OCI-LY1 (cell line): ENCODE measurements around the gene ATP6V1G1.

Source experiments
- H2AFZ ChIP-seq: fragments of 200-600 bp; sonication (generic), shearing (Covaris generic); 2 replicates; pipeline ENCODE4 v1.6.0; 2014; ENCODE audit warnings: antibody characterized with exemption, mild to moderate bottlenecking, low read length
- H3F3A ChIP-seq: fragments of 200-600 bp; sonication (generic), shearing (Covaris generic); 2 replicates; pipeline ENCODE4 v1.6.0; 2014; ENCODE audit warnings: mild to moderate bottlenecking, antibody characterized with exemption, low read length, moderate library complexity; ENCODE audit not compliant: insufficient read depth
- H3K27ac ChIP-seq: fragments of 200-600 bp; sonication (generic); 2 replicates; pipeline ENCODE4 v1.5.1; 2014; ENCODE audit warnings: low read length, mixed run types, mild to moderate bottlenecking, low read depth; ENCODE audit not compliant: poor library complexity, severe bottlenecking
- H3K27me3 ChIP-seq: fragments of 200-600 bp; sonication (generic); 2 replicates; pipeline ENCODE4 v1.6.0; 2014; ENCODE audit warnings: antibody characterized with exemption, mild to moderate bottlenecking, low read length, moderate library complexity; ENCODE audit not compliant: insufficient read depth
- H3K36me3 ChIP-seq: fragments of 200-600 bp; sonication (generic); 2 replicates; pipeline ENCODE4 v1.6.1; 2014; ENCODE audit warnings: mild to moderate bottlenecking, antibody characterized with exemption, low read length, moderate library complexity, mixed read lengths; ENCODE audit not compliant: insufficient read depth
- H3K4me1 ChIP-seq: fragments of 200-600 bp; sonication (generic); 2 replicates; pipeline ENCODE4 v1.5.1; 2014; ENCODE audit warnings: mild to moderate bottlenecking, low read length, moderate library complexity; ENCODE audit not compliant: insufficient read depth, severe bottlenecking
- H3K4me2 ChIP-seq: fragments of 200-600 bp; sonication (generic), shearing (Covaris generic); 2 replicates; pipeline ENCODE4 v1.6.1; 2014; ENCODE audit warnings: low read length
- H3K4me3 ChIP-seq: fragments of 200-600 bp; sonication (generic); 2 replicates; pipeline ENCODE4 v1.5.1; 2014; ENCODE audit warnings: low read length, low read depth, mild to moderate bottlenecking, mixed read lengths; ENCODE audit not compliant: poor library complexity, severe bottlenecking
- H3K79me2 ChIP-seq: fragments of 200-600 bp; shearing (Covaris generic); 2 replicates; pipeline ENCODE4 v1.6.1; 2016; ENCODE audit warnings: mixed run types, low read length, mixed read lengths; ENCODE audit not compliant: insufficient read depth
- H3K9ac ChIP-seq: fragments of 200-600 bp; sonication (generic), shearing (Covaris generic); 2 replicates; pipeline ENCODE4 v1.6.1; 2014; ENCODE audit warnings: mild to moderate bottlenecking, low read length, mixed read lengths
- H3K9me2 ChIP-seq: fragments of 200-600 bp; sonication (generic), shearing (Covaris generic); 2 replicates; pipeline ENCODE4 v1.6.1; 2014; ENCODE audit warnings: low read depth, mild to moderate bottlenecking, low read length, mixed read lengths
- H3K9me3 ChIP-seq: fragments of 200-600 bp; shearing (Covaris generic); 2 replicates; pipeline ENCODE4 v1.6.1; 2014; ENCODE audit warnings: low read length, mixed read lengths
- H4K20me1 ChIP-seq: fragments of 200-600 bp; sonication (generic), shearing (Covaris generic); 2 replicates; pipeline ENCODE4 v1.6.0; 2016; ENCODE audit warnings: mild to moderate bottlenecking, low read length; ENCODE audit not compliant: insufficient read depth
- EZH2 ChIP-seq: fragments of 200-600 bp; sonication (generic), shearing (Covaris generic); IDR thresholded peaks from 2 replicates; pipeline ENCODE4 v1.8.0; 2017; ENCODE audit warnings: borderline replicate concordance, mixed run types, mild to moderate bottlenecking, antibody characterized with exemption, low read length, moderate library complexity, mixed read lengths
- TF ChIP-seq, protein P1 (sequence below): fragments of 200-600 bp; sonication (generic), shearing (Covaris generic); IDR thresholded peaks from 2 replicates; pipeline ENCODE4 v1.5.1; 2017; ENCODE audit warnings: mild to moderate bottlenecking, antibody characterized with exemption, low read length, moderate library complexity, mixed read lengths

The ATP6V1G1 gene

DNA sequence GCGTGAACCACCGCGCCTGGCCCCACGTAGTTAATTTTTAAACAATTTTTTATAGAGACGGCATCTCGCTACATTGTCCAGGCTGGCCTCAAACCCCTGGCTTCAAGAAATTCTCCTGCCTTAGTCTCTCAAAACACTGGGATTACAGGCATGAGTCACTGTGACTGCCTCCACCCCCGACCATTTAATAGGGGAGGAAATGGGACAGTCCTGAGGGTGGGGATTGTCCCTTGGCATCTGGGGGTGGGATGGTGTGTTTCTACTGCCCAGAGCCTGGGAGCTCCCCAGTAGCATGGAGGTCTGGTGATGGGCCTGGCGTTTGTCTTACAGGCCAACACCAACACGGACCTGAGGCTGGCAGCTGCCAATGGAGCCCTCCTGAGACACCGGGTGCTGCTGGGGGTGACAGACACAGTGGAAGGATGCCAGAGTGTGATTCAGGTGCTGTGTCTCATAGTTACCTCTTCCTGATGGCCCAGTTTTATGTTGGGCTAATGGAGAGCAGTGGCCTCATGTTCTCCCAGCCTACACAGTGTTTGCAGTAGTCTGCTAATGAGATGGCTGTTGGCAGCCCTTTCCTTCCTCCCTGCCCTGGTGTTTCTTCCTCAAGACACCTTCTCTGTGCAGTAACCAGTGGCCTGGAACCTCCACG is 46.0 kb downstream of the ATP6V1G1 start:
- Histone ChIP-seq H3F3A (no peaks in the 10 kb centered on the region), H3K27ac (no peak overlapping the region), H3K4me3 (no peak overlapping the region), H3K9me3 (no peaks in the 10 kb centered on the region), H4K20me1 (no peaks in the 10 kb centered on the region), H3K27me3 (no peaks in the 10 kb centered on the region), H3K9ac (no peak overlapping the region), H3K4me1 (no peaks in the 10 kb centered on the region), H3K9me2 (no peaks in the 10 kb centered on the region), H3K79me2 (no peaks in the 10 kb centered on the region), H3K36me3 (peaks cover 96% of the 10 kb centered on the region), H2AFZ (no peak overlapping the region), H3K4me2 (no peak overlapping the region)
- TF ChIP-seq EZH2, result no peak
- TF ChIP-seq, protein P1, sequence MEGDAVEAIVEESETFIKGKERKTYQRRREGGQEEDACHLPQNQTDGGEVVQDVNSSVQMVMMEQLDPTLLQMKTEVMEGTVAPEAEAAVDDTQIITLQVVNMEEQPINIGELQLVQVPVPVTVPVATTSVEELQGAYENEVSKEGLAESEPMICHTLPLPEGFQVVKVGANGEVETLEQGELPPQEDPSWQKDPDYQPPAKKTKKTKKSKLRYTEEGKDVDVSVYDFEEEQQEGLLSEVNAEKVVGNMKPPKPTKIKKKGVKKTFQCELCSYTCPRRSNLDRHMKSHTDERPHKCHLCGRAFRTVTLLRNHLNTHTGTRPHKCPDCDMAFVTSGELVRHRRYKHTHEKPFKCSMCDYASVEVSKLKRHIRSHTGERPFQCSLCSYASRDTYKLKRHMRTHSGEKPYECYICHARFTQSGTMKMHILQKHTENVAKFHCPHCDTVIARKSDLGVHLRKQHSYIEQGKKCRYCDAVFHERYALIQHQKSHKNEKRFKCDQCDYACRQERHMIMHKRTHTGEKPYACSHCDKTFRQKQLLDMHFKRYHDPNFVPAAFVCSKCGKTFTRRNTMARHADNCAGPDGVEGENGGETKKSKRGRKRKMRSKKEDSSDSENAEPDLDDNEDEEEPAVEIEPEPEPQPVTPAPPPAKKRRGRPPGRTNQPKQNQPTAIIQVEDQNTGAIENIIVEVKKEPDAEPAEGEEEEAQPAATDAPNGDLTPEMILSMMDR, result no peak

DNA sequence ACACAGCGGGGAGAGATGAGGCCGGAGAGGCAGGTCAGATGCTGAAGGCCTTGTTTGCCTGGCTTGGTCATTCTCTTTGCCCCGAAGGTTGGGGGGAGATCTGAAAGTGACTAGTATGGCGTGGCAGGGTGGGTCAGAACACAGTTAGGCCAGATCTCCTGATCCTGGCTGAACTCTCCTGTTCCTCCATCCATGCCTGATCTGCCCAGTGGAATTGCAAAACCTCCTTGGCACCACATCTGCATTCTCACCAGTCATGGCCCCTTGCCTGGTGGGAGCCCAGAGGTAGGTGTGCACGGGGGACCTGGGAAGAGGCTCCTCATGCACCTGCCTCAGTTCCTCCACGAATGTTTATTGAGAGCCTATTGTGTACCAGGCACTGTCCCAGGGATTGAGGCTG is 46.8 kb downstream of the ATP6V1G1 start:
- Histone ChIP-seq H2AFZ (no peak overlapping the region), H3K4me1 (no peaks in the 10 kb centered on the region), H3F3A (no peaks in the 10 kb centered on the region), H3K36me3 (peaks cover 96% of the 10 kb centered on the region), H3K27ac (no peak overlapping the region), H3K27me3 (no peaks in the 10 kb centered on the region), H3K4me3 (no peak overlapping the region), H3K9me2 (no peaks in the 10 kb centered on the region), H3K9me3 (no peaks in the 10 kb centered on the region), H3K79me2 (no peaks in the 10 kb centered on the region), H3K9ac (no peak overlapping the region), H3K4me2 (no peak overlapping the region), H4K20me1 (no peaks in the 10 kb centered on the region)
- no peak for TF ChIP-seq EZH2
- TF ChIP-seq, protein P1, result no peak

DNA sequence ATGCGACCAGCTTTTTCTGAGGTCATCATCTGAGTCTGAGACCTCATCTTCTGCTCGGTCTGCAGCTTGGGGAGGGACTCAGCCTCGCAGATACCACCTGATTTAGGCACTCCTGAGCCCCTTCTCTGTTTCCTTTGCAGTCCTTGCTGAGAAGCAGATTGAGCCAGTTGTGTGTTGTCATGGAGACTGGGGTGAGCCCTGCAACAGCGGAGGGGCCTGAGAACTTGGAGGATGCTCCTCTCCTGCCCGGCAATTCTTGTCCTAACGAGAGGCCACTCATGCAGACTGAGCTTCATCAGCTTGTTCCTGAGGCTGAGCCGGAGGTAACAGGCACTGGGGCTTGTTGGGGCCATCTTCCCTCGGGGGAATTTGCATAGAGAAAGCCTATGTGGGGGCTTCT is 50.8 kb downstream of the ATP6V1G1 start:
- H3K9me2 ChIP-seq, result no peaks in the 10 kb centered on the region
- no peaks in the 10 kb centered on the region for H3K27me3 ChIP-seq
- peaks cover 87% of the 10 kb centered on the region for H3K36me3 ChIP-seq
- H3K9me3 ChIP-seq, result no peaks in the 10 kb centered on the region
- no peak overlapping the region for H3K27ac ChIP-seq
- H2AFZ ChIP-seq, result no peak overlapping the region
- H3K9ac ChIP-seq, result no peak overlapping the region
- H3K4me2 ChIP-seq, result no peak overlapping the region
- no peaks in the 10 kb centered on the region for H4K20me1 ChIP-seq
- no peaks in the 10 kb centered on the region for H3K4me1 ChIP-seq
- H3K4me3 ChIP-seq, result no peak overlapping the region
- no peak for TF ChIP-seq EZH2
- no peaks in the 10 kb centered on the region for H3F3A ChIP-seq
- H3K79me2 ChIP-seq, result no peaks in the 10 kb centered on the region

DNA sequence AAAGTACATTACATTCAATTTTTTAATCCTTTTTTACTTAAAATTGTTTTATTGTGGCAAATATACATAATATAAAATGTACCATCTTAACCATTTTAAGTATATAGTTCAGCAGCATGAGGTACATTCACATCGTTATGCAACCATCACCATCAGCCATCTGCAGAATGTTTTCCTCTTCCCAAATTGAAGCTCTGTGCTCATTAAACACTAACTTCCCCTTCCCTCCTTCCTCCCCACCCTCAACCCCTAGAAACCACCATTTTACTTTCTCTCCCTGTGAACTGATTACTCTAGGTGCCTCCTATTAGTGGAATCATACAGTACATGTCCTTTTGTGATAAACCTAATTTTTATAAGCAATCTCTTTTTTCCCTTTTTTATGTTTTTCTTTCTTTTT is 54.4 kb downstream of the ATP6V1G1 start:
- Histone ChIP-seq H3K27me3 (no peaks in the 10 kb centered on the region), H3K27ac (no peak overlapping the region), H3K4me1 (no peaks in the 10 kb centered on the region), H3K36me3 (peaks cover 89% of the 10 kb centered on the region), H3K9ac (no peak overlapping the region), H3K9me2 (no peaks in the 10 kb centered on the region), H4K20me1 (no peaks in the 10 kb centered on the region), H3K4me3 (no peak overlapping the region), H3K4me2 (no peak overlapping the region), H2AFZ (no peak overlapping the region), H3F3A (no peaks in the 10 kb centered on the region), H3K79me2 (no peaks in the 10 kb centered on the region), H3K9me3 (no peaks in the 10 kb centered on the region)
- TF ChIP-seq, protein P1, result no peak
- TF ChIP-seq EZH2, result no peak
